Measurements from ENCODE around the gene LKAAEAR1. TPM values are rescaled to one million over a fixed set of nuclear protein-coding genes. Genes with fewer than 3 reads are reported as not detected.

The LKAAEAR1 gene
- total and polyA plus RNA-seq, 2 of the 4 experiments (the other 2 are of a cell fraction), result 0.21 TPM; not detected in 1

DNA sequence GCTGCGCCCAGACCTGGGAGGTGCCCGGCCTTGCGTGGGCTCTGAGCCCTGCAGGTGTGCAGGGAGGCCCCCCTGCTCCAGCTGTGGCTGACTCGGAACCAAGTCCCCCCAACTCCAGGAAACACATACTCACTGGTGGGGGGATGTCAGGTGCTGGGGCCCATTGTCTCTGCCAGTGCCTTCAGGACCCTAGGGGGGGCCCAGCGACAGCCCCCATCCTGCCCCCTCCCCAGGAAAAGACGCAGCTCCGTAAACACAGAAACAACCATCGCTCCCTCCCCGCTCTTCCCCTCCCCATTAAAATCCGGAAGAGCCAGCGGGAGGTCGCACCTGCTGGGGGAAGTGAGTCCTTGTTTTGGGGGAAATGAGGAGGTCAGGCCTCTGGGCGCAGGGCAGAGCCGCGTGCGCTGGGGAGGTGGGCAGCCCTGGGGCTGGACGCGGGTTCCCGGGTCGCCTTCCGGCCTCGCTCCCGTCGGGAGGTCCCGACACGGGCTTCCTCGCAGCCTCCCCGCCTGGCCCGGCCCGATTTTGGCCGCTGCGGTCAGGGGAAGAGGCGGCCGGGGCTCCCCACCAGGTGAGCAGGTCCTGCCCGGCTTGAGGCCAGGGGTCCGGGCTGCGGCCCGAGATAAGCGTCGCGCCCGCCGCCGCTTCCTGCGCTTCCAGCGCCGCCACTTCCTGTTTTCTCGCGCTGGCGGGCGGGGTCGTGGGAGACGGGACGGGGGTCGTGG lies 42.0 kb downstream of the LKAAEAR1 start:
- Histone ChIP-seq H3K4ac (ENCODE audit: low read depth, low read length) (no peak overlapping the region), H3K36me3 (ENCODE audit: control insufficient read depth, insufficient read depth, low read length) (no peaks in the 10 kb centered on the region), H3K23ac (ENCODE audit: low read depth, low read length) (no peak overlapping the region), H3K9me1 (ENCODE audit: insufficient read depth, low read length) (no peaks in the 10 kb centered on the region), H4K91ac (ENCODE audit: insufficient read depth, low read depth, low read length) (no peak overlapping the region), H2BK15ac (ENCODE audit: low read depth, low read length) (no peak overlapping the region), H3K4me2 (ENCODE audit: low read depth, low read length) (peak overlapping the region; percentile 25; the same call in 1 of the 2 replicates), H2AK5ac (ENCODE audit: low read depth, low read length) (no peak overlapping the region; the same call in 1 of the 2 replicates), H3K4me1 (ENCODE audit: control insufficient read depth, insufficient read depth, low read length) (peaks cover 2% of the 10 kb centered on the region; the same call in 1 of the 2 replicates), H3K18ac (ENCODE audit: low read depth, low read length) (no peak overlapping the region), H3K9me3 (ENCODE audit: control insufficient read depth, insufficient read depth, low read length) (no peaks in the 10 kb centered on the region), H4K8ac (ENCODE audit: low read depth in 2 of 2, low read length in 2 of 2) (0 out of 4 replicates have a peak overlapping the region, but pooled peaks have one; percentile 16 to 74), H2AFZ (replicated peaks; ENCODE audit: low read length, poor library complexity) (peak overlapping the region; percentile 80), H3K79me1 (ENCODE audit: low read depth in 1 of 2, low read length in 2 of 2) (no peaks in the 10 kb centered on the region), H2BK120ac (ENCODE audit: low read depth, low read length) (no peak overlapping the region), H4K5ac (ENCODE audit: low read depth, low read length) (no peak overlapping the region), H3K9ac (ENCODE audit: low read depth, low read length) (no peak overlapping the region), H2AK9ac (replicated peaks; ENCODE audit: low read depth, low read length, poor library complexity) (peak overlapping the region; percentile 65), H4K20me1 (ENCODE audit: insufficient read depth, low read length) (no peaks in the 10 kb centered on the region; the same call in 1 of the 2 replicates), H3K4me3 (ENCODE audit: insufficient read depth, low read depth, low read length) (peak overlapping the region; percentile 35), H2BK20ac (ENCODE audit: low read depth, low read length) (no peak overlapping the region), H3K56ac (ENCODE audit: extremely low read depth, insufficient read depth, low read length) (no peak overlapping the region), H3K27me3 (ENCODE audit: control insufficient read depth, insufficient read depth, low read length) (peaks cover 65% of the 10 kb centered on the region), H3K27ac (ENCODE audit: insufficient read depth, low read length) (no peak overlapping the region; the same call in 1 of the 2 replicates), H3K14ac (replicated peaks; ENCODE audit: low read depth, low read length) (no peak overlapping the region), H2BK5ac (ENCODE audit: low read depth, low read length, poor library complexity, severe bottlenecking) (no peak overlapping the region)
- no peak for DNase-seq
- intact Hi-C loops (cut with micrococcal nuclease) (no loop called here), dilution Hi-C loops (cut with HindIII; ENCODE audit: low sequenced_read_pairs, unreplicated experiment) (no loop called here), in situ Hi-C loops (cut with MboI; ENCODE audit: low sequenced_read_pairs) (no loop called here)
- BruUV-seq (replicated peaks), result no TSS peak
- ChIA-PET POLR2A (ENCODE audit: unreplicated experiment) (no interaction called here), CTCF (no interaction called here)
- TF ChIP-seq MAFK (IDR thresholded peaks at IDR 0.05; ENCODE audit: low read depth, low read length) (no peak), CEBPB (IDR thresholded peaks at IDR 0.05; ENCODE audit: low read depth, low read length) (no peak), RAD21 (IDR thresholded peaks at IDR 0.05; ENCODE audit: low read length) (no peak), CHD1 (IDR thresholded peaks at IDR 0.05; ENCODE audit: low read depth, low read length) (no peak), MAZ (IDR thresholded peaks at IDR 0.05; ENCODE audit: borderline replicate concordance, low read depth, low read length) (no peak)
- ATAC-seq (ENCODE audit: low read depth), result no peak
- WGBS, 2 experiments (ENCODE audit: extremely low coverage in 2 of 2, insufficient read length in 1 of 2), result 2% methylated on average over 16 of the region's 55 CpGs; no CpG with 5 or more reads in 1 of the 2 experiments
